Suppressor macrophage treated with lipopolysaccharide for 1 hour (primary cell): ENCODE measurements around the gene SLC35A2.

Experiments
- DNase-seq, 3 donors: peaks; one replicate each; pipeline ENCODE4 v3.0.0-alpha.2; 2020 to 2022

SLC35A2 gene

DNA sequence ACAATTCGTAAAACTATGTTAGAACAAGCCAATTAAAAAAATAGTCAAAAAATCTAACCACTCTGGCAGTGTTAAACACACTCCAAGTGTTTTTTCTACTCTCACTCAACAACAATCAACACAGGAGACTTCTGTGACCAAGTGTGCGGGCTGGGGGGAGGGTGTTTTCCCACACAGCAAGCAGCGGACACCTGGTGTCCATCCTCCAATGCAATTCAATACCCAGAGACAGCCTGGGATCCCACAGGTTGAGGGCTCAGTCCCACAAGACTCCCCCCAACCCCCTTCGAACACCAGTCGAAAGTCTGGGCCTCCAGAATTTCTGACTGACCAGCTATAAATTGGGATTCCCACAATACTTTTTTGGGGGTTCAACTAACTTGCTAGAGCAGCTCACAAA is 15.7 kb upstream of the SLC35A2 start:
- DNase-seq, result no peak

DNA sequence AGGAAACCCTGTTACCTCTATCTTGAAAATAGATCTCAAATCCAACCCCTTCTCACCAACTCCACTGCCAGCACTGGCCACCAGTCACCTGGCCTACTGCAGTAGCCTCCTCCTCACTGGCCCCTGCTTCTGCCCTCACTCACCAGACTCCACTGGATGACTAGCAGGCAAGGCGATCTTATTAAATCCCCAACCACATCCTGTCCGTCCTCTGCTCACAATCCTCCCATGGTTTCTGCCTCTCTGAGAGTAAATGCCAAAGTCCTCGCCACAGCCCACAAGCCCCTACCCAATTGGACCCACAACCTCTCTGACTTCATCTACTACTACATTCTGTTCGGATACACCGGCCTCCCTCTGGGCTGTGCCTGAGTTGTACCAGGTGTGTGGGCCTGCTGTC is 12.8 kb upstream of the SLC35A2 start:
- no peak for DNase-seq

DNA sequence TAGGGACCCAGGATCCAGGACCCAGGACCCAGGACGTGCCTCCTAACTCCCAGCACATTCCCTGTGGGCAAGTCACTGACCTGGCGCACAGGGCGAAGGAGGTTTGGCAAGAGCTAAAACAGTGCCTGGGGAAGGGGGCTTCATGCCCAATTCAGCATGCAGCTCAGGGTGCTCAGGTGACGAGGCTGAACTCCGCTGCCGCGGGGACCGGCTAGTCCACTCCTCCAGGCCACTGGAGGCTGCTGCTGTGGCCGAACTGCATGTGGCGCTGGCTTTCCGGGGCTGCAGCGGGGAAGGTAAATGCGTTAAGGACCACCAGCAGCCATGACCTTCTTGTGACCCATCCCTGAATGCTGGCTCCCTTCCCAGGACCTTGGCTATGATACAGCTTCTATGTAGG is 12.3 kb upstream of the SLC35A2 start:
- no peak for DNase-seq

DNA sequence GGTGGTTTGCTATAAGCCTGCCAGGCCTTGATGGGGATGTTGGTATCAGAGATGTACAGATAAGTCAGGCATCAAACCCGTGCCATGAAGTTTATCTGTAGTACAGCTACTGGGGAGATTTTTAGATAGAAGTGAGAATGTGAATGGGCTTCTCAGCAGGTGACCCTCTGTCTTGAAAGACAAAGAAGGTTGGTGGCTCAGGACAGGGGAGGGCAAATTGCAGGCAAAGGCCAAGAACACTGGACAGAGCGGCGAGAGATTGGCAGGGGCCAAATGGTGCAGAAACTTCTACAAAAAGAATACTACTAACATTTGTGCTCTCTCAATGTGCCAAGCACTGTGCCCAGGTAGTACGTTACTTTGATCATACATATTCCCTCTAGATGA is 9.3 kb upstream of the SLC35A2 start:
- no peak for DNase-seq

DNA sequence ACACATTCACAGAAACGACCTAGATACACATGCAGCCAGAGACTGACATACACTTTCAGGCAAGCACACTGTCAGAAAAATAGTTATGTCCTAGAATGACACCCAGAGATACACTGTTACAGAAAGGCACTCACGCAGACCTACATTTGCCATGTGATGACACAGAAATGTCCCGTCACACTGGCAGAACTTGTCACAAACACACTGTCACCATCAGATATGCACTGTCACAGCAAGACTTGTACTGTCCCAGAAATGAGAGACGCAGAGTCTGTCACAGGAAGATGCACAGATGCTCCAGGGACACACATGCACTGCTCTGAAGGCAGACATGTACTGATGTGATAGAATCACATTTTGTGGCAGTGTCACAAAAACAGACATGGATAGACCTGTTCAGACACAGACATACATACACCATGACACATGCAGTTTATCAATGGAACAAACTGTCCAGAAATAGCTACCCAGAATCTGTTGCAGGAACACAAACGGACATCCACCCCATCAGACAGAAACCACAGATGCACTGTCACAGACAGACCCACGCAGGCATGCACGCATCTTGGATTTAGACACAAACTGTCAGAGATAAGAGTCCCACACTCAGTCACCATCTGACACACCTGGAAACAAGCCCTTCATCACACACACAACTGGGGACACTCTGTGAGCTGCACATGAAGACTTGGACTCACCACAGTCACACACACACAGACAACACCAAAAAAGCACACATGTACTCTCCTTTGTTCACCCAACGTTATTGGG is 8.7 kb upstream of the SLC35A2 start:
- no peak for DNase-seq

DNA sequence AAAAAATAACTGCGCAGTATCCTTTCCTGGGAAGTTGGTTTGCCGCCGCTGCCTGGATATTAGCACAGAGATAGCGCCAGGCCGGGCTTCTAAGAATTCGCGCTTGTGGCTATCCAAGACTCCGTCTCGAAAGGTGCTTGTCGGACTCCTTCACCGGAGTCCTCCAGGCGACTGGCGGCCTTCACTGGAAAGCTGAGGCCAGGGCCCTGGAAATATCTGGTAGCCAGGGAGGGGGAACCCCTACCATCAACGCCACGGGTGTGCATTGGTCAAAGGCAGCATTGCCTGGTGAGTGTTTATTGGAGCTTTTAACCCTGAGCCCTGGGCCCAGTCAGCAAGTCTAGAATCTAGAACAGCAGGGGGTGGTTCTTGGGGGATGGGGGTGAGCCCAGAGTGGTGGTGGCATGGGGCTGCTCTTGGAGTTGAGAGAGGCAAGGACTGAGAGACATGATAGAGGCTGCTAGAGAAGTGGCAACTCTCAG is 8.0 kb upstream of the SLC35A2 start:
- peak in 2 of 3 donors; percentile 20 to 27 for DNase-seq

DNA sequence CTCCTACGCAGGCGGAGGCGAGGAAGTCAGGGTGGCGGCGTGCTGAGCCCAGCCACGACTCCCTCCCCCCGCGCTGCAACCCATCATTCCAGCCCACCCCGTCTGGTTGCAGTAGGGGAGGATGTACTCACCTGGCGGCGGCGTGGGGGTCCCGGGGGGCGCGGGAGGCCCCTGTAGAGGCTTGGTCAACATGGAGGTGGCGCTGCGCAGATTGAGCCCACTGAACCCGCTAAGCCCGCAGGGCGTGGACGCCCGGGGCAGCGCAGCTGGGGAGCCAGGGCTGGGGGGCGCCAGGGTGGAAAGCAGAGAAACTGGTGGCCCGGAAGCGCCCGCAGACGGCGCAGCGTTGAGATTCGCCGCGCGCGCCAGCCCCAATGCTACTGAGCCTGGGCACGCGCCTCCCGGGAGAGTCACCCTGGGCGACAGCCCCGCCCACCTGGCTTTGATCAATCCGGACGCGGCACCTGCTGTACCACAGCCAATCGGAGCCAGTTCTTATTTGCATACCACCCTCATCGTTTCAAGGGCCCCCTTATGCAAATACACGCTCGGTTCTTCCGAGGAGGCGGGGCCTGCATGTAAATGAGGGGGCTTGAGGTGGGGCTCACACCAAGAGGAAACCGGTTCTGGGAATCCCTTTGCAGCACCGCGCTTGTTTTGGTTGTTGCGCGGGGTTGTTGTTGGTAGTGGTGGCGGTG is 7.3 kb upstream of the SLC35A2 start, which contains the start of gene PIM2:
Gene PIM2 (minus strand): TSS at position 382 of the 698 bp plus-strand sequence. CDS start 190 bp downstream, at position 192.
- peak; percentile 90 to 94 (median 94) for DNase-seq

DNA sequence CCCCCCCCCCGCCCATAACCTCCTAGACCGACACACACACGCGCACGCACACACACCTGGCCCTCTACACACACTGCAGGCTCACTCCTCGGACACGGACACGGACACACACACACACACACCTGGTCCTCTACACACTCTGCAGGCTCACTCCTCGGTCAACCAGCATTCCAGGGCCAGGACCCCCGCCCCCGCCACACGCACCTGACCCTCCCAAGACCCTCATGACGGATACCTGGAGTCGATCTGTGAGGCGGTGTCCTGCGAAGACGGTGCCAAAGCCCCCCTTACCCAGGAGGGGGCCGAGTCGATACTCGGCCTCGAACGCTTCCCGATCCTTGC is 6.8 kb upstream of the SLC35A2 start:
- DNase-seq, result peak in 1 of 3 donors; percentile 20

DNA sequence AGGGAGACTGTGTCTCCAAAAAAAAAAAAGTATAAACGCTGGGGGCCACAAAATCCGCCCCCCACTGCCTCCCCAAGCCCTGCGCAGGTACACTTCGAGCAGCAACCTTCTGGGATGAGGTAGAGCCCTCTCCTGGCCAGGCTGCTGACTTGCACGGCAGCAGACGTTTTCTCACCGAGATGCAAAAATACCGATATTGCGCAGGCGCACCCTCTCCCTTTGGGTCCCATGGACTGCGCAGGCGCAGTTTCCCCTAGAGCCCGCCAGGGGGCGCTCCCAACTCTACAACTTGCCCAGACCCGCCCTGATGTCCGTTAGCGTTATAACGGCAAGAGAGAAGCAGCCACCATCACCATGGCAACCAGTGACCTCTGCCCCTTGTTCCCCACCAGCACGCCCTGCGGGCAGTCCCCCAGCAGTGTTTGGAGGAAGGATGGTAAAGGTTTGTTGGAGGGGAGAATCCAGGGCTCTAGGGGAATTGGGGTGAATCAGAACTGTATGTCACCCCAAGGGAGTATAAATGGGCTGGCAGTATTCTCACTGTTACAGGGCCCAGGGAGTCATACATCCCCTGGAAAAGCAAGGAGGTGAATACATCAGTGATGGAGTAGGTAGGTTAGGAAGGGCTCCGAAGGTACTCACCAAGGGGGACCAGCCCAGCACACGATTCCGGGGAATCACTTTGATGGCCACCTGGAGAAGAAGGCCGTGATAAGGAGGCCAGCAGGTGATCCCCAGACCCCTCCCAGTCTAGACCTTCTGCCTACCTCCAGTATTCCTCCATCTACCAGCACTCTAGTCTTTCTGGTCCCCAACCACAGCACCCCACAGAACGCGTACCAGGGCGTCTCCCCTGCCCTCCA is 5.9 kb upstream of the SLC35A2 start:
- DNase-seq, result peak; percentile 90 to 93 (median 91)

DNA sequence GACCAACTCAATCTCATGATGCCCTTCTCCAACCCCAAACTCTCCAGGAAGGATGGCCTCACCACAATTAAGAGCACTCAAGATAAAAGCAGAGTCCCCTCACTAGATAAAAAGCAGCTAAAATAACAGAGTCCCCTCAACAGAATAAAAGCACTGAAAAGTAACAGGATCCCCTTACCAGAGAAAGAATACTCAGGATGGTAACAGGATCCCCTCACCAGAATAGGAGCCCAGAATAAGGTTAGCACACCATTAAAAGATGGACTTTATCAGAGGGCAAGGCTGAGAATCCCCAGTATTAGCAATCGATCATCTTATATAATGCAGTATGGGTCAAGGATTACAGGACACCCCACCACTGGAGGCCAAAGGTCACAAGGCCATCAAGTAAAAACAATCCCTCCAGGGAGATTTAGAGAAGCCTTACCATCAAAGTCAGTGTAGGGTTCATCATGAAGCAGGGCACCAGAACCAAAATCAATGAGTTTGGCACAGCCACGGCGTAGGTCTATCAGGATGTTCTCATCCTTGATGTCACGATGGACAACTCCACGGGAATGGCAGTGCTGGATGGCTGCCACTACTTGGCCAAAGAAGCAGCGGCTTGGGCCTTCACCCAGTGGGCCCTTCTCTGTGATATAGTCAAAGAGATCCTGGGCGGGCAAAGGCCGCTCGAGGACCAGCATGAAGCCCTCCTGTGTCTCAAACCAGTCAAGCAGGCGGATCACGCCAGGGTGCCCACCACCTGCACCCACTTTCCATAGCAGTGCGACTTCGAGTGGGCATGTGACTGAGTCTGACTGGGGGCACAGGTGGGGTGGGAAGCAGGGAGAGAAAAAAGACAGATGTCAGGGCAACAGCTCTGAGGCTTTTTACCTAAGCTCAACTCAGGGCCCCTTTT is 3.4 kb upstream of the SLC35A2 start:
- DNase-seq, result no peak

DNA sequence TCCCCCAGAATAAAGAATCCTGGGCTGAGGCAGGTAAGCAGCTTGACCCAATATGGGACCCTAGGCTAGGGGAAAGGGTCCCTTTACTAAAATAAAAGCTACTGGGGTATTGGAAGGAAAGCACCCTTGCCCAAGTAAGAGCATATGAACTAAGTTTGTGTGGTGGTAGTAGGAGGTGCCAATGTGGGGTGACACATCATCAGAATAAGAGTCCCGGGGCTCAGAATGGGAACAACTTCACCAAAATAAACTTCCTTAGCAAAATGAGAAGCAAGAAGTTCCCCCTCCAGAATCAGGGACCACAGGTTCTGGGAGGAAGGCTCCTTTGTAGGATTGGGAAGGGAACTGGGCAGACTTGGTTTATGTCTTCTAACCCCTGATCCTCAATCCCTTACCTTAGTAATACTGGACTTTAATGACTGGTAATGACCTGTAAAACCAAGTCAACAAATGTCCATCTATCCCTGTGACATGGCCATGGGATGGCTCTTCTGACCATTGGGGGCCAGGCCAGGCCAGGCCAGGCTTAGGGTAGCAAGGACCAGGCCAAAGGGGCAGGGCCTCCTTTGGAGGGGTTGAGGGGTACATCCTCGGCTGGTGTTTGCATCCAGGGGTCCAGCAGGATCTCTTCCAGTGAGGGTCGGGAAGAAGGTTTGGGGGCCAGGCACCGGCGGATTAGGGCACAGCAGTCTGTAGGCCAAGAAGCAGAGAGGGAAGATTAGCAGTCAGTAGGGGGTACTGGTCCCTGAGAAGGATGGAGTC is 2.3 kb upstream of the SLC35A2 start:
- peak; percentile 55 to 63 (median 59) for DNase-seq

DNA sequence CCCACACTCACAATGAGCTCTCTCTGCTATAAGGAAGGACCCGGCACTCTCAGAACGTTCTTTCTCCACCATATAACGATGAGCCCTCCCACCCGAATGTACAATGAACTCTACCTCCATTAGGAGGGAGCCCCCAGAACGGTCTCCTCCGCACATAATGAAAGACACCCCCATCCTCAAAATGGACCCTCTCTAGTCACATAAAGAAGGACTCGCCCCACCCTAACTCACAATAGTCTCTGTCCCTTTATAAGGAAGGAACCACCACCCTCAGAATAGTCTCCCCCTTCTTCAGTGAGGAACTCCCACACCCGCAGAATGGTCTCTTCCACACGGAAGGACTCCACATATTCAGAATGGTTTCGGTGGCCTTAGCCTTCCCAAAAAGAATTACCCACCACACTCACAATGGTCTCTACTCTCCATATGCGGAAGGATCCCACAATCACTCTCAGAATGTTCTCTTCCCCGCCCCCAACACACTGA is 477 bp downstream of the SLC35A2 start:
- peak; percentile 29 to 46 (median 43) for DNase-seq

DNA sequence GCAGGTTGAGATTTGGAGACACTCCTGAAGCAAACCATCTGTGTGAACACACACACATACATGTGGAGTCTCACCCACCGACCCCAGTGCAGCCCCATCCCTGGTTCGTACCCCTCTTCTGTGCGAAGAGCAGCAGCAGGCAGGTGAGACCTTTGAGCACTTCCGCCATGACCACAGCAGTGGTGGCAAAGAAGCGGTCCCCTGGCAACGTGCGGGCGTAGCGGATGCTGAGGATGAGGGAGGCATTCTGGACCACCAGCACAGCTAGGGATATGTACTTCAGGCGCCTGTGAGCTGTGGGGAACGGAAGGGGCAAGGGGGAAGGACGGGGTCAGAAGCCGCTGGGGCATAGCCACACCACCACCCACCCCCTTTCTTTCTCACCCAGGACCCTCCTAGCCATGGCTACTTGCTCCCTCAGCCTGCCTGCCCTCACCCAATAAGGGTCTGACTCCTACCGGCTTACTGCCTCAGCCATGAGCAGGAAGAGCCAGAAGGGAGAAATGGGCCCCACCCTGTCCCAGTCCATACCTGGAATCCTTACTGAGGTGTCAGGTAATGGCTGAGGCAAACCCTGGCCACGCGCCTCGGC is 1.6 kb downstream of the SLC35A2 start:
- no peak for DNase-seq

DNA sequence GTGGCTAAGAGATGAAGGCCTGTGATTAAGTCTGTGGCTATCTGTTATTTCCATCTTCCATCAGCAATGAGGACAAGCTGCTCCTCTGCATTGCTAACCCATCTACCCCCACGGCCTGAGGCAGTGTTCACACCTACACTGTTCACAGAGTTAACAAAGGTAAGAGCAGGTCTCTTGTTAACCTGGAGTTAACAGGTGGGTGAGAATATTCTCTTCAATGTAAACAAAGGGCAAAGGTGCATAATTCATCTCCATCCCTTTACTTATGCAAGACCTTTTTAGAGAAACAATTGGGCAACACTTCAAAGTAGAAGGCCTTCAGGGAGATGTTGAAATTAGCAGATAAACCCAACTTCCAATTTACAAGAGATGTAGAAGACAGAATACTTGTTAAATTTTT is 2.8 kb downstream of the SLC35A2 start:
- DNase-seq, result no peak

DNA sequence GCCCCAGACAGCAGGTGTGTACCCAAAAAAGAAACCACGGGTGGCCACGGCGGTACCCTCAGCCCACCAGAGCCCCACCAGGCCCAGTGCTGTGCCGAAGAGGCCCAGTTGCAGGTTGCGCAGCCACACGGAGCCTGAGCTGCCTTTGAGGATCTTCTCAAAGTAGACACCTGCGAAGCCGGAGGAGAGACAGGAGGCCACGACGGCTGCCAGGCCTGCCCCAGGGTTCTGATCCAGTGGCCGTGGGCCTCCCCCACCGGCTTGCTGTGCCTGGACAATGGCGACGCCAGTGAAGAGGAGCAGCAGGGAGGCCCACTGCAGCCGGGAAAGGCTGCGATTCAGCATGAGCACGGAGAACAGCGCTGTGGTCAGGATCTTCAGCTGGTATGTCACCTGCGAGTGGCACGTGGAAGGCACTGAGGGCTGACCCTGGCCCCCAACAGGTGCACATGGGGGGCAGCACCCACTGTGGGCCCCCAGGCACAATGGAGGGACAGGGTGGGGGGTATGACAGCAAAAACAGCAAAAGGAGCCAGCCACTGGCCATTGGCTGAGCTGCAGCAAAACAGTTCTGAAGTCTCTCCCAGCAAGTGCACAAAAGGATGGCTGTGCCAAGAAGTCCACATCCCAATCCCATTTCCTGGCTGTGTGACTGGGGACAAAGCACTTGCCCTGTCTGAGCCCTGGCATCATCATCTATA is 6.2 kb downstream of the SLC35A2 start:
- no peak for DNase-seq

DNA sequence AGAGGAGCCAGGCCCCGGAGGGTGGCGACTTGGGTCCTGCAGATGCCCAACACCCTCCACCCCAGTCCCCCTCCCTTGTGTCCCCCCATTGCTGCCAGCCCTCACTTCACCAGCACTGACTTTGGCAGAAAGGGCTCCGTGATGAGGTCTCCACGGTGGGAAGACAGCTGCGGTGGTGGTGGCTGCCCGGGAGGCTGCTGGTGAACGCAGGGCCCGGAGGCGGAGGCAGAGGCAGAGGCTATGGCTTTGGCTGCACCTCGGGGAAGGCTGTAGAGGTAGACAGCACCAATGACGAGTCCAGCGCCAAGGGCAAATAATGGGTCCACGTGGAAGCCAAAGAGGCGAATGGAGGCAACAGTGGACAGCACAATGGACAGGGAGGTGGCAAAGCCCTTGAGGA is 6.8 kb downstream of the SLC35A2 start:
- no peak for DNase-seq

DNA sequence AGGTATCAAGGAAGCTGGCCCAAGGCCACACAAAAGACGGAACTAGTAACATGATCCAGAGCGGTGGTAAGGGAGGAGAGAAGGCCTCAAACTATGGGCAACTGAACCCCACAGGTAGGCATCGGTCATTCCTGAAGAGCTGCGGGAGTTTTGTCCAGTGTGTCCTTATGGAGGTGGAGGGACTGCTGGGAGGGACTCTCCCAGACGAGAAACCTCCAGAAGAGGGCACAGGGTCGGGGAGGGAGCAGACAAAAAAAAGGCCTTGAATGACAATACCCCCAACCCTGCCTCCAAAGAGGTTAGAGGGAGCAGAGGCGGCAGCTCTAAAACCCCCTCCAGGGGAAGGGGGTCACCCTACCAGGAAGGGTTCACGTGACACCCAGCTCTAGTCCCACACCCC is 7.3 kb downstream of the SLC35A2 start:
- no peak for DNase-seq

DNA sequence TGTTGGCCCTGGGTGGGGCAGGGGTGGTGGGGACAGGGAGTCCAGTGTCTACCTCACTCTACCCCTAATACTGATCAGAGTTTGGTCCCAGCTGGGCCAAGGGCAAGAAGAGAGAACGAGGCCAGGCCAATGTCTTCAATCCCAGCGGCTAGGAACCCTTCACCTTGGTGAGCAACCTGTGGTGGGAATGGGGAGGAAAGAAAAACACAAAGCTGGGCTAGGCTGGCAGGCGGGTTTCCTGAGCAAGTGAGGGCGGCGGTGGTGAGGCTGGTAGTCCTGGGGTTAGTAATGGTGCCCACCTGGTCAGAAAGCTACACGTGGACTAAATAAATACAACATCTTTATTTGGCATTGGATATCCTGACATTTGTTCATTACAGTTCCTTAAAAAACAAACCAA is 8.2 kb downstream of the SLC35A2 start:
- DNase-seq, result no peak

DNA sequence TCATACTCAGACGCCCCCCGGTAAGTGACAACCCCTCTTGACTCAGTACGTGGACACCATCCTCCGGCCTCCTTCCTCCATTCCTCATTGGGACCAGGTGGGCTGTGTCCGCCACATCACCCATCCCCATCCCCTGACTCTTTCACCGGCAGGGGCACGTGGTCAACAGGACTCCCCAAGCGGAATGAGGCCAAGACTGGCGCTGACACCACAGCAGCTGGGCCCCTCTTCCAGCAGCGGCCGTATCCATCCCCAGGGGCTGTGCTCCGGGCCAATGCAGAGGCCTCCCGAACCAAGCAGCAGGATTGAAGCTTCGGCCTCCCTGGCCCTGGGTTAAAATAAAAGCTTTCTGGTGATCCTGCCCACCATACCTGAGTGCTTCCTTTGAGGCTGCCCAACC is 8.7 kb downstream of the SLC35A2 start:
- DNase-seq, result no peak

DNA sequence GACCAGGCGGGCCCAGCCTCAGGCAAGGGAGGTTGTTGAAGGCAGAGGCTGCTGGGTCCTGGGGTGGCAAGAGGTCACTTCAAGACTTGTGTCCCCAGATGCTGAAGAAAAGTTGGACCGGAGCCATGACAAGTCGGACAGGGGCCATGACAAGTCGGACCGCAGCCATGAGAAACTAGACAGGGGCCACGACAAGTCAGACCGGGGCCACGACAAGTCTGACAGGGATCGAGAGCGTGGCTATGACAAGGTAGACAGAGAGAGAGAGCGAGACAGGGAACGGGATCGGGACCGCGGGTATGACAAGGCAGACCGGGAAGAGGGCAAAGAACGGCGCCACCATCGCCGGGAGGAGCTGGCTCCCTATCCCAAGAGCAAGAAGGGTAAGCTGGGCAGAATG is 9.3 kb downstream of the SLC35A2 start:
- no peak for DNase-seq
